HepG2 (cell line): Measurements from ENCODE around the gene DAB2IP. TPM values are rescaled to one million over a fixed set of nuclear protein-coding genes. Genes with fewer than 3 reads are reported as not detected.

Experiments
- ATF7-NPFF ChIP-seq: sonication (generic); formaldehyde crosslinking; IDR thresholded peaks from 2 replicates; pipeline ENCODE4 v1.8.1; 2023; ENCODE audit warnings: mild to moderate bottlenecking, low read depth, missing genetic modification reagents, moderate library complexity
- BRD4 ChIP-seq: sonication (generic); formaldehyde crosslinking; IDR thresholded peaks from 2 replicates; pipeline ENCODE4 v1.4.0; 2020; ENCODE audit warnings: missing genetic modification reagents
- EP300 ChIP-seq, 3 experiments: sonication (generic) in 1 of 3; formaldehyde crosslinking in 1 of 3; IDR thresholded peaks; 2 replicates each; pipeline versions ENCODE4 v1.5.1 to v1.6.1; 2011 to 2020; ENCODE audit warnings: low read depth in 2 of 3, low read length in 2 of 3, borderline replicate concordance in 1 of 3, improper control_type of control experiment in 1 of 3, mild to moderate bottlenecking in 1 of 3, missing genetic modification reagents in 1 of 3, moderate library complexity in 1 of 3
- FOXK2 ChIP-seq: fragments of 450-650 bp; IDR thresholded peaks from 2 replicates; pipeline ENCODE4 v1.6.1; 2016
- FOXP1 ChIP-seq, 2 experiments: fragments of 450-650 bp in 1 of 2; IDR thresholded peaks; 2 replicates each; pipeline ENCODE4 v1.6.1; 2017 to 2018; ENCODE audit warnings: antibody characterized with exemption in 1 of 2
- IRF2 ChIP-seq: IDR thresholded peaks from 2 replicates; pipeline ENCODE4 v1.6.1; 2018; ENCODE audit warnings: missing genetic modification reagents, missing compliant biosample characterization
- MATR3 ChIP-seq: sonication (generic); formaldehyde crosslinking; IDR thresholded peaks from 2 replicates; pipeline ENCODE4 v1.4.0; 2020; ENCODE audit warnings: missing genetic modification reagents
- MBNL3 ChIP-seq: fragments of 250-450 bp; sonication (Bioruptor Pico); conservative IDR thresholded peaks from 2 replicates; pipeline ENCODE4 v1.8.0; 2022; ENCODE audit warnings: mild to moderate bottlenecking, inconsistent platforms
- MIXL1 ChIP-seq: IDR thresholded peaks from 2 replicates; pipeline ENCODE4 v1.6.1; 2016
- RBFOX2 ChIP-seq: fragments of 200-400 bp; formaldehyde crosslinking; IDR thresholded peaks from 2 replicates; pipeline ENCODE4 v1.6.1; 2017; ENCODE audit warnings: low read depth, mild to moderate bottlenecking, low read length
- ZNF180 ChIP-seq: sonication (generic); formaldehyde crosslinking; IDR thresholded peaks from 2 replicates; pipeline ENCODE4 v1.4.0; 2020; ENCODE audit warnings: low read depth, missing genetic modification reagents, borderline replicate concordance
- ZNF260 ChIP-seq: sonication (generic); formaldehyde crosslinking; IDR thresholded peaks from 2 replicates; pipeline ENCODE4 v1.4.0; 2020; ENCODE audit warnings: missing genetic modification reagents, low read depth, mild to moderate bottlenecking, borderline replicate concordance
- ZNF329 ChIP-seq: sonication (generic); formaldehyde crosslinking; IDR thresholded peaks from 2 replicates; pipeline ENCODE4 v1.9.0; 2021; ENCODE audit warnings: low read depth, mild to moderate bottlenecking, missing genetic modification reagents
- ZNF354B ChIP-seq: sonication (generic); formaldehyde crosslinking; IDR thresholded peaks from 2 replicates; pipeline ENCODE4 v1.8.0; 2022; ENCODE audit warnings: mild to moderate bottlenecking, missing genetic modification reagents
- ZNF816 ChIP-seq: sonication (generic); formaldehyde crosslinking; IDR thresholded peaks from 2 replicates; pipeline ENCODE4 v1.8.0; 2022; ENCODE audit warnings: missing genetic modification reagents, mild to moderate bottlenecking, borderline replicate concordance
- polyA plus RNA-seq, 8 experiments: library from polyadenylated mRNA; depleted of rRNA in 3 of 8; stranded (reverse) in 7 of 8; unstranded in 1 of 8; fragments of >200 nt; fragmentation: Illumina TruSeq in 4 of 8; extraction: Trizol in 4 of 8; gene quantifications; 2 replicates each; pipeline versions ENCODE4 v1.2.1 to v1.2.3, GENCODE V29; 2011 to 2016; ENCODE audit warnings: low read depth in 4 of 8, missing spikeins in 1 of 8, mixed read lengths in 1 of 8; ENCODE audit not compliant: insufficient read depth in 1 of 8
- total RNA-seq, 5 experiments: library from RNA; depleted of rRNA; stranded (reverse); fragments of >200 nt; fragmentation: Illumina TruSeq; extraction: Trizol; gene quantifications; 2 replicates each; pipeline ENCODE4 v1.2.3, GENCODE V29; 2016; ENCODE audit warnings: low read depth in 1 of 5
- TF ChIP-seq, protein P1 (sequence below): sonication (generic); formaldehyde crosslinking; IDR thresholded peaks from 2 replicates; pipeline ENCODE4 v1.5.1; 2020; ENCODE audit warnings: missing genetic modification reagents, mild to moderate bottlenecking, borderline replicate concordance
- TF ChIP-seq, protein P2 (sequence below): sonication (generic); formaldehyde crosslinking; conservative IDR thresholded peaks from 2 replicates; pipeline ENCODE4 v1.8.0; 2022; ENCODE audit warnings: low read depth, missing genetic modification reagents
- TF ChIP-seq, protein P3 (sequence below): IDR thresholded peaks from 2 replicates; pipeline ENCODE4 v1.6.1; 2016; ENCODE audit warnings: missing compliant biosample characterization, missing genetic modification reagents, borderline replicate concordance
- TF ChIP-seq, protein P4 (sequence below): sonication (generic); formaldehyde crosslinking; conservative IDR thresholded peaks from 2 replicates; pipeline ENCODE4 v1.8.0; 2022; ENCODE audit warnings: missing genetic modification reagents

Gene DAB2IP
- total and polyA plus RNA-seq, 2 of the 13 experiments (the other 11 are each of a cell fraction or from before 2014, with no cell fraction given), result 25.3 to 37.9 TPM

DNA sequence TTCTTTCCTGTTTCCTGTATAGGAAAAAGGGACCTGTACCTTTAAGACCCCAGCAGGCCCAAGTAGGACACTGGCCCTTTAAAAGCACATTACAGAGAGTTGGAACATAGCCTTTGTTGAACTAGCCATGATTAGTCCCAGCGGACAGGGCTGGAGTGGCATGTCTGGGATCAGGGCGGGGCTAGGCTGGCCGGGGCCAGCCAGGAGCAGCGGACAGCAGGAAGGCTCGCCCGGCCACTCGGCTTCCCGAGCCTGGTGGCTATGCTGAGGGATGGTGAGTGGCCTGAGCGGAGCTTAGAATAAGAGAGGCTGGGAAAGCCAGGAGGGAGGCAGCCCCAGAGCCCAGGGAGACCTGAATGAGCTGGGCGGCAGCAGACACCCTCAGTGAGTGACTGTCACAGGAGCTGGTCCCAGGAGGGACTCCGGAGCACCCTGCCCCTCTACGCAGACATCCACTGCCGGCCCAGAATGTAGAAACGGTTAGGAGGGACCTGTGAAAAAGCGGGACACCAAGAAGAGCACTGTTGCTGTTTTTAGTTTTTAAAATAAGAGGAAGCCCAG, 92.1 kb downstream of the DAB2IP start (continued):
- TF ChIP-seq, protein P1, sequence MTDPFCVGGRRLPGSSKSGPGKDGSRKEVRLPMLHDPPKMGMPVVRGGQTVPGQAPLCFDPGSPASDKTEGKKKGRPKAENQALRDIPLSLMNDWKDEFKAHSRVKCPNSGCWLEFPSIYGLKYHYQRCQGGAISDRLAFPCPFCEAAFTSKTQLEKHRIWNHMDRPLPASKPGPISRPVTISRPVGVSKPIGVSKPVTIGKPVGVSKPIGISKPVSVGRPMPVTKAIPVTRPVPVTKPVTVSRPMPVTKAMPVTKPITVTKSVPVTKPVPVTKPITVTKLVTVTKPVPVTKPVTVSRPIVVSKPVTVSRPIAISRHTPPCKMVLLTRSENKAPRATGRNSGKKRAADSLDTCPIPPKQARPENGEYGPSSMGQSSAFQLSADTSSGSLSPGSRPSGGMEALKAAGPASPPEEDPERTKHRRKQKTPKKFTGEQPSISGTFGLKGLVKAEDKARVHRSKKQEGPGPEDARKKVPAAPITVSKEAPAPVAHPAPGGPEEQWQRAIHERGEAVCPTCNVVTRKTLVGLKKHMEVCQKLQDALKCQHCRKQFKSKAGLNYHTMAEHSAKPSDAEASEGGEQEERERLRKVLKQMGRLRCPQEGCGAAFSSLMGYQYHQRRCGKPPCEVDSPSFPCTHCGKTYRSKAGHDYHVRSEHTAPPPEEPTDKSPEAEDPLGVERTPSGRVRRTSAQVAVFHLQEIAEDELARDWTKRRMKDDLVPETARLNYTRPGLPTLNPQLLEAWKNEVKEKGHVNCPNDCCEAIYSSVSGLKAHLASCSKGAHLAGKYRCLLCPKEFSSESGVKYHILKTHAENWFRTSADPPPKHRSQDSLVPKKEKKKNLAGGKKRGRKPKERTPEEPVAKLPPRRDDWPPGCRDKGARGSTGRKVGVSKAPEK (CRISPR knock-in tag), result no peak
- TF ChIP-seq ZNF260 (CRISPR knock-in tag) (no peak), FOXK2 (no peak), IRF2 (CRISPR knock-in tag) (peak; percentile 54; the same call in 1 of the 2 replicates), ZNF354B (CRISPR knock-in tag) (no peak), EP300 (IDR thresholded peaks at IDR 0.05; ENCODE audit: low read depth in 2 of 2, low read length in 2 of 2) (peak in 1 of 2 experiments; percentile 35; a peak in 1 of 4 replicates), EP300 (CRISPR knock-in tag; IDR thresholded peaks at IDR 0.05; ENCODE audit: borderline replicate concordance) (no peak), RBFOX2 (0 out of 2 replicates have a peak, but pooled peaks have one; percentile 32), FOXP1 (IDR thresholded peaks at IDR 0.05) (no peak), FOXP1 (CRISPR knock-in tag; IDR thresholded peaks at IDR 0.05) (no peak), ATF7-NPFF (no peak), MBNL3 (CRISPR knock-in tag) (no peak), ZNF329 (CRISPR knock-in tag) (no peak), MIXL1 (peak; percentile 31; the same call in 1 of the 2 replicates), BRD4 (CRISPR knock-in tag) (no peak), ZNF816 (CRISPR knock-in tag) (no peak), ZNF180 (CRISPR knock-in tag) (no peak), MATR3 (CRISPR knock-in tag) (no peak)
- TF ChIP-seq, protein P2, sequence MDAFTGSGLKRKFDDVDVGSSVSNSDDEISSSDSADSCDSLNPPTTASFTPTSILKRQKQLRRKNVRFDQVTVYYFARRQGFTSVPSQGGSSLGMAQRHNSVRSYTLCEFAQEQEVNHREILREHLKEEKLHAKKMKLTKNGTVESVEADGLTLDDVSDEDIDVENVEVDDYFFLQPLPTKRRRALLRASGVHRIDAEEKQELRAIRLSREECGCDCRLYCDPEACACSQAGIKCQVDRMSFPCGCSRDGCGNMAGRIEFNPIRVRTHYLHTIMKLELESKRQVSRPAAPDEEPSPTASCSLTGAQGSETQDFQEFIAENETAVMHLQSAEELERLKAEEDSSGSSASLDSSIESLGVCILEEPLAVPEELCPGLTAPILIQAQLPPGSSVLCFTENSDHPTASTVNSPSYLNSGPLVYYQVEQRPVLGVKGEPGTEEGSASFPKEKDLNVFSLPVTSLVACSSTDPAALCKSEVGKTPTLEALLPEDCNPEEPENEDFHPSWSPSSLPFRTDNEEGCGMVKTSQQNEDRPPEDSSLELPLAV (CRISPR knock-in tag), result no peak
- TF ChIP-seq, protein P3, sequence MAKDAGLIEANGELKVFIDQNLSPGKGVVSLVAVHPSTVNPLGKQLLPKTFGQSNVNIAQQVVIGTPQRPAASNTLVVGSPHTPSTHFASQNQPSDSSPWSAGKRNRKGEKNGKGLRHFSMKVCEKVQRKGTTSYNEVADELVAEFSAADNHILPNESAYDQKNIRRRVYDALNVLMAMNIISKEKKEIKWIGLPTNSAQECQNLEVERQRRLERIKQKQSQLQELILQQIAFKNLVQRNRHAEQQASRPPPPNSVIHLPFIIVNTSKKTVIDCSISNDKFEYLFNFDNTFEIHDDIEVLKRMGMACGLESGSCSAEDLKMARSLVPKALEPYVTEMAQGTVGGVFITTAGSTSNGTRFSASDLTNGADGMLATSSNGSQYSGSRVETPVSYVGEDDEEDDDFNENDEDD, result no peak
- TF ChIP-seq, protein P4, sequence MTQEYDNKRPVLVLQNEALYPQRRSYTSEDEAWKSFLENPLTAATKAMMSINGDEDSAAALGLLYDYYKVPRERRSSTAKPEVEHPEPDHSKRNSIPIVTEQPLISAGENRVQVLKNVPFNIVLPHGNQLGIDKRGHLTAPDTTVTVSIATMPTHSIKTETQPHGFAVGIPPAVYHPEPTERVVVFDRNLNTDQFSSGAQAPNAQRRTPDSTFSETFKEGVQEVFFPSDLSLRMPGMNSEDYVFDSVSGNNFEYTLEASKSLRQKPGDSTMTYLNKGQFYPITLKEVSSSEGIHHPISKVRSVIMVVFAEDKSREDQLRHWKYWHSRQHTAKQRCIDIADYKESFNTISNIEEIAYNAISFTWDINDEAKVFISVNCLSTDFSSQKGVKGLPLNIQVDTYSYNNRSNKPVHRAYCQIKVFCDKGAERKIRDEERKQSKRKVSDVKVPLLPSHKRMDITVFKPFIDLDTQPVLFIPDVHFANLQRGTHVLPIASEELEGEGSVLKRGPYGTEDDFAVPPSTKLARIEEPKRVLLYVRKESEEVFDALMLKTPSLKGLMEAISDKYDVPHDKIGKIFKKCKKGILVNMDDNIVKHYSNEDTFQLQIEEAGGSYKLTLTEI, result no peak
